ENCODE results near the gene SPOCK1.

The SPOCK1 gene

DNA sequence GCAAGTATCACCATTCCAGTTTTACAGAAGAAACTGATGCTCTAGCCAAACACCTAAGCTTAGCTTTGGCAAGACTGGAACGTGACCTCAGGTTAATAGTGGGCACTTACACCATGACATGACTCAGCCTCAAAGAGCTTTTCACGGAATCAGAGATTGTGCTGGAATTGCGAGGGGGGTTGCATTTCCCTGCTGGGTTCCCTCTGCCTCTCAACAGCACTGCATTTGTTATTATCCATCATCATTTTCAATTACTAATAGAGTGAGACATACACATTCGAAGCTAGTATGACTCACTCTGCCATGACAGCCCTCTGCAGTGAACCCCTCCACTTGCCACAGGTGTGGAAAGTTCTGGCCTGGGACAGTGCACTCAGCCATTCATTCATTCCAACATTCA is 8.0 kb downstream of the SPOCK1 start:
- no peak for DNase-seq

DNA sequence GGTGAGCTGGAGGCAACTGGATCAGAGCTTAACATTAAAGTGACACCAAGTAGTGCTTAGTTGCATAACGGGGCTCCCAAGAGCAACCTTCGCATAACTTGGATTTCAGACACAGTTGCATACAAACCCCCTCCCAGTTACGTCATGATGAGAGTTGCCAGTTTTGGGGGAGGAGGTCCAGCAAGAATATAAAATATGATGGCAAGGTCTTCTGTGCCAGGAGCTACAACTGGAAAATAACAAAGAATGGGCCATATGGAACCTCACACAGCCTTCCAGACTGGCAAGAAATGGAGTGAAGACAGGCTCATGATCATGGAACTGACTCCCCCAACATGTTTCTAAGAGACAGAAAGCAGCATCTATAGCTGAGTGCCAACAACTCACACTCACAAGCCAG is 8.5 kb downstream of the SPOCK1 start:
- no peak for DNase-seq

DNA sequence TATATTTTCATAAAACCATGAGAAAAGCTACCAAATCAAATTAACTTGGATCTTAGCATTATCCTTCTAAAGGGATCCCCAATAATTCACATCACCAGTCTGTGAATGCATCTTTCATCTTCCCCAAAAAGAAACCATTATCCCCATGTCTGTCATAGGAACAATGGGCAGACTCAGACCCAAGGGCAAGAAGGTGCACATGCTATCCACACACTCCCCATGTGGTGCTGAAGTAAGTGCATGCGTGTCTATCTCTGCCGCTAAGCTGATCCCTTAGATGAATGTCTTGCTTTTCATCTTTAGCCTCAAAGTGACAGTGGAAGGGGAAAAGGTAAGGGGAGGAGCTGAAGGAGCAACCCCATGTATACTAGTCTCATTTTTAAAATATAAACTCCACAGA is 10.2 kb downstream of the SPOCK1 start:
- DNase-seq: no peak

DNA sequence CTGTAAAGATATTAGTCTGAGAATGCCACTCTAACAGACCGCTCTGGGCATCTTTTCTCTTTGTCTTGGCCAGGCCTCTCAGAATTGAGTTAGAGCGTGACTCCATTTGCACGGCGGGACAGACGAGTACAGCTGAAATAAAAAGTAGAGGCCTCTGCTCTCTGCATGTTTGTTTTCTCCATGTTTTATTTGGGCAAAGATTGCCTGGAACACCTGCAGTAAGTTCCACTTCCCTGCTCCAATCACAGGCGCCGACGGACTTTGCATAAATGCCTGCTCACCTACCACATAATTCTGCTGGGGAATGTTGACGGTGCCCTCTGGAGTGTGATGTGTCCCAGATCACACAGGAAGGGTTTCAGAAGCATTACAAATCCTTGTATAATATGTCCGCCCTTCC is 10.6 kb downstream of the SPOCK1 start:
- no peak for DNase-seq

DNA sequence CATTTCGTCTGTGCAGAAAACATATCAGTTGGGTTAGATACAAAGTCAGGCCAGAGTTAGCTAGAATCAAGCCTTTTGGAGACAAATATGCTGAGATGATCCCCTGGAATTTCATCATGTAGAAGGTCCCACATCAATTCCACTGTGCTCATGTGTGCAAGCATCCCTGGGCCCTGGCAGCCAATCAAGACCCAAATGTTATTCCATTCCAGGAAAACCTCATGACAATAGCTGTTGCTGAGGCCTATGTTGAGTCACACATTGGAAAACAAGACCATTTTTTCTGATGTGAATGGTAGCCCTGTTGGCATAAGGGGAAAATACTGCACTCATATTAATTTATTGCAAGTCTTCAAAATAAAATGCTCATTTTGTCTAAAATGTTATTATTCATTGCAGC is 11.5 kb downstream of the SPOCK1 start:
- no peak for DNase-seq

DNA sequence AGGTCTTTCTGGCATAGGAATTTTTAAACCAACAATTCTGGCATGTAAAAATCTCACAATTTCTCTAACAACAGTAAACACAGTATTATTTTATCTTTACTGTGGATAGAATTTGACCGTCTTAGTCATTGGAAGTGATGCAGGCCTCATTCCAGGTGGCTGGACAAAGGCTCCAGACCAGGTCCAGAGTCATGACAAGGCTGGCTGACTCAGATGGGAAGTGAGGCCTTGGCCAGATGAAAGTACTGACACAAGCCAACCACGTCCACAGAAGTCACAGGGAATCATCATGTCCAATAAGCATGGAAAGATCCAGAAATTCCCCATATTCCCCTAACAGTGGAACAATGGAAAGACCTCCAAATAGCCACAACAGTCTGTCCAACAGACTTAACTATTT is 12.4 kb downstream of the SPOCK1 start:
- no peak for DNase-seq

DNA sequence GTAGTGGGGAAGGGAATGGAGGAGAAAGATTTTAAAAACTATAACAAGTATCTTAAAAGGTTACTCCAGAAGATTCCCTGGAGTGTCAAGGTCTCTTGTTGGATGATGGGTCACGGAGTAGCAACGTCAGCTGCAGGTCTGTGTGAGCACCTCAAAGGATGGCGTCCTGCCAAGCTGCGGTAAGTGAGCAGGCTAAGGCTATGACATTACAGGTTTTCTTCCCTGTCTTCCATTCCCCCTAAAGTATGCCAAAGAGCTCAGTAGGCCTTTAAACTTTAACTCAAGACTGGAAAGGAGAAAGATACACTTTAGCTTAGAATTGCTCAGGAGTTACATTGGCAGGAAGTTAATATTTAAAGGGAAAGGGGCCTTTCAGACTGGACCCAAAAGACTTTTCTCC is 17.5 kb downstream of the SPOCK1 start:
- DNase-seq: no peak

DNA sequence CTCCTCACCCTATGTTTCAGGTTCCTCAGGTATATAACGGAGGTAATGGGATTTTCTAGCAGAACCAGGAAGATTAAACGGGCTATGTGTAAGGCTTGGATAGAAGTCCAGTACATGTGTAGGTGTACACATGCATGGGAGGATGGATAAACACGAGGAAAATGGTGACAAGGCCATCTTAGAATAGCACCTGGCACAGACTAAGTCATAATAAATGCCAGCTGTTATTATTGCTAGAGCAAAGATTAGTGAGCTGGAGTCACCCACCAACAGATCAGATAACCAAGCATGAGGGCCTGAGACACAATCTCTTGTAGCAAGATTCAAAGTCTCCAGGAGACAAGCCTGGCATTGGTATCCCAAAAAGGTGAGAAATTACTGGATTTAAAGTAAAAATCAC is 21.1 kb downstream of the SPOCK1 start:
- no peak for DNase-seq

DNA sequence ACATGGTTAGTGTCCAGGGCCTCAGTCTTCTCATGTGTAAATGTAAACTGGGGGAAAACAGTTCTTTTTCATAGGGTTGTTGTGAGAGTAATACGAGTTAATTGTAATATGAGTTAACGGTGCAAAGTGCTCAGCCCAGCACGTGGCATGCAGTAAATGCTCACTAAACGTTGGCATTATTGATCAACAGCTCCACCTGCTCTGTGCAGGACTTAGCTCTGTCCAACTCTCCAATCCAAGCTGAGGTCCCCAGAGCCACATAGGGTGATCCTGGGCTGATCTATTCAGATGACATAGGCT is 28.3 kb downstream of the SPOCK1 start:
- no peak for DNase-seq

DNA sequence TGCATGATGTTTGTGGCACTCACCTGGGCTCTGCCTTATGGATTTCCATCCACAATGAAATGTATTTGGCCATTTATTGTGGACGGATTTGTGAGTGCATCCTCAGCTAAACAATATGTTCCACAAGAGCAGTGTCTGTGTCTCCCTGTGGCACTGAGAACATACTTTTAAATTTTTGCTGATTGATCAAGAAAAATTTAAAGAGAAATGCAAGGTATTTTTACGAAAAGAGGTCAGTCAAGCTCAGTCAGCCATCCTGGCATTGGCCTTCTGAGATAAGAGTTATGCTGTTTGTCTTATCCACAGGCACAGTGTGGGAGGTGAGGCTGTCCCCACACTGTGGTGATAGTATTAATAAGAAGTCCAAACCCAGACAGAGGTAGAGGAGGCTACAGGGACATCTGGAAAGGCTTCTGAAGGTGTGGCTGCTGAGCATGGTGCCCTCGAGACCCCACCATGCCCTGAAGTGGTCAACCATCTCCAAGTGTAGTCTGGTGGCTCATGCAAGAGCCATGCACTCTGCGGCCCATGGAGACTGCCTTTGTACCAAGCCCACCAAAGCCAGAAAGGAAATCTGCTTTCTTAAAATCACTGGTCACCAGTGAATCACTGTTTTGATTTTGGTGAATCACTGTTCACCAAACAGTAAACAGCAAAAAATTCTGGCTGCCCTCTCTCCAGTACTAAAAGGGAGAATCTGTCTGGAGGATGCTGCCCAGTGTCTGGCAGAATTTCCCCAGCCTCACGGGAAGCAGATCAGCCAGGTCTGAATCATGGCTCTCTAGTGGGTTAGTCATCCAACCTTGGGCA is 28.8 kb downstream of the SPOCK1 start:
- peak; percentile 77 for DNase-seq

DNA sequence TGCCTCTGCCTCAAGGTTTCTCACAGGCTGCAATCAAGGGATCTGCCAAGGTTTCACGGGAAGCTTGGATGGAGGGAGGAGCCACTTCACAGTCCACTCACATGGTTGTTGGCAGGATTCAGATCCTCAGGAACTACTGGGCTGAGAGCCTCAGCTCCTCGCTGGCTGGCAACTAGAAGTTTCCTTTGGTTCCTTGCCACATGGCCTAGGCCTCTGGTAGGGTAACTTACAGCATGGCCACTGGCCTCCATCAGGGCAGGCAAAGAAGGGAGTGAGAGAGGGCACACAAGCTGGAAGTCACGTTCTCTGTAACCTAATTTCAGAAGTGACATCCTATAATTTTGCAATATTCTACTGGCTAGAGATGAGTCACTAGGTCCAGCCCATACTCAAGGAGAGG is 32.2 kb downstream of the SPOCK1 start:
- DNase-seq: no peak

DNA sequence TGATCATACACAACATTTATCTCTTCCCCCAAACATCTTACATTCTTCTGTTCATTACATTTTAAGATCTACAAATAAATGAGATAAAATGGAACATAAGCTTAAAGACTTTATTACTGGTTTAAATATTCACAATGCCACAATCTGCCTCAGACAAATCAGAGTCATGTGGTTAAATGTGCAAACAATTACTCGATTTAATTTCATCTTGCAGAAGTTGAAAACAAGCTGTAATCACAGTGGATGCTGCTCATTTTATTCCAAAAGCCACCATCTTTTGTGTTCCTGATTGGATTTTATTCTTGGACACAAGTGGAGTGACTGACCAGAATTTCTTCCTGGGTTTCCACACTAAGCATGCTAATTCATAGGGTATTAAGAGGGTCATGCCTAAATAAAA is 33.2 kb downstream of the SPOCK1 start:
- DNase-seq: no peak

DNA sequence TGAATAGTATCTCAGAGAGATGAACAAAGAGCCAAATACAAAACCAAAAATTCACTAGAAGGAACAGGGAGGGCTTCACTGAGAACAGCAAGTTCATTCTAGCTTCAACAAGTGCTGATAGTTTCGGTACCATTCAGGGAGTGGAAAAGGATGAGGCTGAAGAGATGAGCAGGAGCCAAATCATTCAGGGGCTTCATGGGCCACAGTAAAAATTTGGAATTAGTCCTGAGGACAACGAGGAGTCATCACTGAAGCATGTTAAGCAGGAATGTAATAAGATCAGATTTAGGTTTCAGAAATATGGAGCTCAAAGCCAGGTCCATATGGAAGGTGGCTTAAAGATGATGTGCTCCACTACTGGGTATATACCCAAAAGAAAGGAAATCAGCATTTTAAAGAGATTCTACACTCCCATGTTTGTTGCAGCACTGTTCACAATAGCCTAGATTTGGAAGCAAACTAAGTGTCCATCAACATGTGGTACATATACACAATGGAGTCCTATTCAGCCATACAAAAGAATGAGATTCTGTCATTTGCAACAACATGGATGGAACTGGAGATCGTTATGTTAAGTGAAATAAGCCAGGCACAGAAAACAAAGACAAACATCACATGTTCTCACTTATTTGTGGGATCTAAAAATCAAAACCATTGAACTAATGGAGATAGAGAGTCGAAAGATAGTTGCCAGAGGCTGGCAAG is 36.2 kb downstream of the SPOCK1 start:
- no peak for DNase-seq

DNA sequence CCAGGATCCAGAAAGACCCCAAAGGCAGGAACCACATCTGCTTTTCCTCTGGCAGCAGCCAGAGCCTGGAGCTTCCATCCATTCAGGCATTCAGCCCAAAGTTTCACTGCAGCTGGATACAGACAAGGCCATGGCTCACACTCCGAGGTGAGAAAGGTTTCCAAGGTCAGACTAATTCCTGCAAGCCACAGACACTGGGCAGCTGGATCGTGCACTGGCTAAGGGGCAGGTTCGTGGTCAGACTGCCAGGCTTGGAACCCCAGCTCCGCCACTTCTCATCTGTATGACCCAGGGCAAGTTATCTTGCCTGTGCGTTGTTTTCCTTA is 36.9 kb downstream of the SPOCK1 start:
- no peak for DNase-seq

DNA sequence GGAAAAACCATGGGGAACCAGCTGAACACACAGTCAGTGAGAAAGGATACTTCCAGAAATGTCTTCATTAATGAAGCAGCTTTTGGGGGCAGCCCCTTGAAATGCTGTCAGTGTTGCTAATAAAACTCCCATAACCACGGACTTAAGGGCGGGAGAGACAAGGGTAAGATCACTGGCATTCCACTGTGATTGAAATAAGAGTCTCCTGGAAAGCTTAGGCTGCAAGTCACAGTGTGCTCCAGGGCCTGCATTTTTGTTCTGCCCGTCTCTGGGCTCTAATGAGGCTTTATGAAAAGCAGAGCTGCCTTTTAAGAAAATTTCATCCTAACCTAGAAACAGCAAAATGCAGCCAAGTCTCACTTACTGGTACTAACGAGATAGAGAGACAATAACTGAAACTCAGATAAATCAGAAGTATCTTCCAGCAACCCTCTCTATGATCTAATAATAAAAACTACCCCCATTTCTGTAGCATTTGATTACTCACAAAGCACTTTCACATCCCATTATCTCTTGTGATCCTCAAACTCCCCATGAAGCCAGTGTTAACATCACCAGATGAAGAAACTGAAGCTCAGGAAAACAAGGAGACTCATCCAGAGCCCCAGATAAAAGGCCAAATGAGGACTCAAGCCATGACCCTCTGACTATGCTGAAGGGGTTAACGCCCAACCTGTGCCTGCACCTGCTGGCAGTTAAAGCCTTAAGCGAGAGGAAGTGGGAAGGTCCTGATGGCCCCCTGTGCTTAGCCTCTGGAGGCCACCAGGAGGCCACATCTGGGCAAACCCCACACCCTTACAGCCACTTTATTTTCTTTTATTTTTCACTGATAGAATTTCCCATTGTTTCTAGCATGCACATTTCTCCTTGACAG is 37.5 kb downstream of the SPOCK1 start:
- no peak for DNase-seq

DNA sequence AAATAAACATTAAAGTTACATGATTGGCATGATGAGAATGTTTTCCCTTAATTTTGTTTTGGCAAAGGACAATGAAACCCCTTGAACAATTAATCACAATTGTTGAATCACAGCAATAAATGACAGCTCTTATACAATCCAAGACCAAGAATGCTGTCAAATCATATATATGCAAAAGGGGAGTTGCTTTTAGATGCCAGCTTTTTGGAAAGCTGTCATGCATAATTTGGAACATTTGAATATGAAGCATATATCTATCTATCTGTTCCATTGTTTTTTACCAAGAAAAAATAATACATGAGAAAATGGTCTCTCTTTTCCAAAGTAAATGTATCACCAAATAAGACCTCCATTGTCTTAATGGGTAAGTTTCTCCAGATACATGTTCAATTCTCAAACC is 44.5 kb downstream of the SPOCK1 start:
- DNase-seq: no peak

DNA sequence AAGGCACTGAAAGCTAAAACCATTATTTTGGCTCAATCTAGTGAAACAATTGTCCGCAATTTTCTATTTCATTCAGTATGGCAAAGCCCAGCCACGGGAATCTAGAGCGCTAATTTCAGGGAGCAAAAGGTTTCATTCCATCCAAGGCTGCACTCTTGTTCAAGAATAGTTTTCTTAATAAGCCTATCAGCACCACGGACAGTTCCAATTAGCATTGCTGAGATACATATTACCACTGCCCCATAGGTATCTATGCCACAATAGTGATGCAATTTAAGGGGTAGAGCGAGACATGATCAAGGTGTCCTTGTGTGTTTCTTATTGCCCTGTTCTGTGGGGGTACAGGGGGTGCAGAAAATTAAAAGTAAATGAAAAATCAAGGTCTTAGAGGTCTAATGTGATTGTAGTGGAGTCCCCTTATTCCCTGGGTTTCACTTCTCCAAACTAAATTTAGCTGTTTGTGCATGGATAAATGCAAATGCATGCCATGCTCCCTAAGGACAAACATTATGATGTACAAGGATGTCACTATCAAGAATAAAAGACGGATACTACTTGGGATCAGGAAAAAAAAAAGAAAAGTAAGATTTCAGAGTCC is 45.5 kb downstream of the SPOCK1 start:
- peak; percentile 1 for DNase-seq

DNA sequence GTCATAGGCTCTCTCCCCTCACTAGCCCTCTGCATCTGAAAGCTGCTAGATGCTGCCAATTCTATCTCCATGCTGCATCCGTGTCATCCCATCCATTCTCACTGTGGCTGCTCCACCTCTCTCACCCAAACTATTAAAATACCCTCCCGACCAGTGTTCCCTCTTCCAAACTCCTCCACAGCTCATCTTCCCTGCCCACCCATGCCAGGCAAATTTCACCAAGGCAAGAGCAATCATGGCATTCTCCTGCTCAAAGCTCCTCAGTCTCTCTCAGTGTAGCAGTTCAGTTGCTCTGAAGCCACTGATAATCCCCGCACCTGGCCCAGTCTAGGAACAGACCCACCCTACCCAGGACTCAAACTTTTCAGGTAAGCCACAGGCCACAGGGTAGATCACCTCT is 48.4 kb downstream of the SPOCK1 start:
- no peak for DNase-seq

DNA sequence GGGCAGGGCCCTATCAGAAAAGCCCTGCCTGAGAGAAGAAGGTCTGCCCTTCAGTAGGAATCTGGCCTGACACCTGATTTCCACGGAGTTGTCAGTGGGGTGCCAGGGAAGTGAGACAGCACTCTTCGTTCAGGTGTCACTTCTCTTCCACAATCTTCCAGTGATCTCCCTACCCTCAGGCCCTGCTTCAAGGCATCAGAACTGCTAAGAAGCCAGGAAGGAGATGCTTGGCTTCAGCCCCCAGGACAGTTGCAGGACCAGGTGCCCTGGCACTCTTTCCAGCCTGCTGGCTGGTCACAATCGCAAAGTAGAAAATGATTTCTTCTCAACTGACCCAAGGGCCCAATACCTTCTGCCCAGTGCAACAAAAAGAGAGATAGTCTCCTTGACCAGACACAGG is 50.3 kb downstream of the SPOCK1 start:
- no peak for DNase-seq

DNA sequence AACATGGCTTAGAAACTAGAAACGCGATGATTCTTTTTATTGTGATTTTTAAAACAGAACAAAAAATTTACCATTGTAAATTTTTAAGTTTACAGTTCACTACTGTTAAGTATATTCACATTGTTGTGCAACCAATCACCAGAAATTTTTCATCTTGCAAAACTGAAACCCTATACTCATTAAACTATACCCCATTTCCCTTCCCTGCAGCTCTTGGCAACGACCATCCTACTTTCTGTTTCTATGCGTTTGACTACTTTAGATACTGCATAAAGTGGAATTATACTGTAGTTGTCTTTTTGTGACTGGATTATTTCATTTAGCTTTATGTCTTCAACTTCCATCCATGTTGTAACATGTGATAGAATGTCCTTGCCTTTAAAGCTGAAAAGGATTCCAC is 52.5 kb downstream of the SPOCK1 start:
- no peak for DNase-seq

DNA sequence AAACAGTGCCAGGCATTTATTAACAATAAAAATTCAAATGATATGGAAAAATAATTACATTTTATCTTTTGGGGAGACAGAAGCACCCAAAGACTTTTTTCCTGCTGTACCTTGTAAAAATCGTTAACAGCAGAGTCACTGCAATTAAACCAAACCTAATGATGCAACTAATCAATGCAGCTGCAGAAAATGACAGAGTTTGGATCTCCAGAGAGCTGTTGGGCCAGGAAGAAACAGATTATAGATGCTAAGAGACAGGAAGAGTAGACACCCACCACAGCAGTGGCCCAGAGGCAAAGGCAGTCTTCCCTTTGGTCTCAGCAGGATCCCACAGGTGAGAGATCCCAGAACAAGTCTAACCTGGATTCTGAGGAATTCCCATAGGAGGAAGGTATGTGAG is 53.0 kb downstream of the SPOCK1 start:
- DNase-seq: no peak

DNA sequence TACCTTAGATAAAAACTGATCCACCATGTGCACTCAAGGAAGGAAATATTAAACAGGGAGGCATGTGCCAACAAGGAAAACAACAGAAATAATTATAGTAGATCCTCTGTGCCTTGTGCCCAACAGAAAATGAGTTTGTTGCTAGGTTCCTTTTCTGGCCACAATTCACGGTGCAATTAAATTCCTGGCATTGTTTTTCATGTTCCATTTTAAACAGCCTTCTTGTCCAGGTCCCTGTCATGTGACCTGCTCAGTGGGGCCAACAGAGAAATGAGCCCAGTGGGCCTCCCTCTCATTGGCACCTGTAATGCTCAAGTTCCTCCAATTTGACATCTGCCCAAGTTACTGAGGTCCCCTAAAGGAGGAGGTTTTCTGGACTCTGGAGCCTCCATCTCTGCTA is 56.5 kb downstream of the SPOCK1 start:
- no peak for DNase-seq

DNA sequence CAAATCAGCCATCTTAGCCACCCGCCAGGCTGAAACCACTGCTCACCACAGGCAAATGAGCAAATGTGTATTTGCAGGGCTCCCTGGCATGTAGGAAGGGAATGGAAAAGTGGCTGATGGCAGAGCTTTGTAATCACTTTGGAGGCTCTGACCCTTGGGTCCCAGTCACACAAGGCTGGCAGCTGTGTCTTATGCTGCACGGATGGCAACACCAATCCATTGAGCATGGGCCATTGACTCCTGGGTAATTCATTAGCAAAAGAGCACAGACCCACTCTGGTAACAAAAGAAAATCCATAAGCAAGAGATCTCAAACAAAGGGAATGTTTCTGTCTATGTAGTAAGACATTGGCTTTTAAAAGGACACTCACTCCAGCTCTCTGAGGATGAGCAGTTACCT is 57.6 kb downstream of the SPOCK1 start:
- no peak for DNase-seq

DNA sequence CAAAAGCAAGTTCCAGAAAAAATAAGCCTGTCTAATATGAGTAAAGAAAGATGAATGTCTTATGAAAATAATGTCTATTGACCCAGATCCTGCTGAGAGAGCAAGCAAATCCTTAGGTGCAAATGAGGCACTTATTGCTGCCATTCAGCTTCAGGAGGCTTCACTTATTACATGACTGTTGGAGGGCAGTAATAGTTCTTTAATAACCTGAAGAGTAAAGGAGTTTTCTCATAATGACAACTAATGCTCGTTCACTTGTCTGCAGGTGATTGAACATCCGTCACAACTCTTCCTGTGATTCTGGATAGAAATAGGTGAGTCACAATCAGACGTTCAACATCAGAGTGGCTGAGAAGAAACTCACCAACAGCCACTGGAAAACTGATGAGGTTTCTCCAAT is 58.3 kb downstream of the SPOCK1 start:
- no peak for DNase-seq
